GM18909 (cell line): ENCODE data around the gene MAT2A.
A peak's percentile ranks its signal among the peaks of the same experiment; 100 is the strongest.
"Not testable (repeated sequence)": the region's sequence is repeated elsewhere in the genome, so short reads cannot be mapped to it uniquely, and the experiment has no call there.

Source experiments
- ATAC-seq: cut with Tn5 transposase; IDR thresholded peaks from one replicate; pipeline ENCODE4 v1.9.1; 2021; ENCODE audit warnings: mild to moderate bottlenecking; ENCODE audit not compliant: unreplicated experiment, poor library complexity

The MAT2A gene

DNA sequence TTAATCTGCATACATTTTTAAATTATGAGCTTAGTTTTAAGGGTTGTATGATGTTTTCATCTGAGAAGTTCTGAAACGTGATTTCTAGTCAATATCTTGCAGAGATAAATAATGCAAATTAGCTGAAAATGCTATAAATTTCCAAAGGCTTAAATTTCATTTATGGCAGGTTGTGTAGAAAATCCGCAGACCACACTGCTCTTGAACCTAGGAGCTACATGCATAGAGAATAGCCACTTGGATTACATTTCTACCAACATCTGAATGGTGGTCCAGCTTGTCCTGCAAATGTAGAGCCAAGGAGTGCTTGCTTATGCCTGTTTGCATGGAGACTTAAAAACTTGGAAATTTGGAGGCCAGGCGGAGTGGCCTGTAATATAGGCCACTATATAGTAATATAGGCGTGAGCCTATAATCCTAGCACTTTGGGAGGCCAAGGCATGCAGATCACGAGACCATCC is 6.8 kb downstream of the MAT2A start:
- ATAC-seq = no peak

DNA sequence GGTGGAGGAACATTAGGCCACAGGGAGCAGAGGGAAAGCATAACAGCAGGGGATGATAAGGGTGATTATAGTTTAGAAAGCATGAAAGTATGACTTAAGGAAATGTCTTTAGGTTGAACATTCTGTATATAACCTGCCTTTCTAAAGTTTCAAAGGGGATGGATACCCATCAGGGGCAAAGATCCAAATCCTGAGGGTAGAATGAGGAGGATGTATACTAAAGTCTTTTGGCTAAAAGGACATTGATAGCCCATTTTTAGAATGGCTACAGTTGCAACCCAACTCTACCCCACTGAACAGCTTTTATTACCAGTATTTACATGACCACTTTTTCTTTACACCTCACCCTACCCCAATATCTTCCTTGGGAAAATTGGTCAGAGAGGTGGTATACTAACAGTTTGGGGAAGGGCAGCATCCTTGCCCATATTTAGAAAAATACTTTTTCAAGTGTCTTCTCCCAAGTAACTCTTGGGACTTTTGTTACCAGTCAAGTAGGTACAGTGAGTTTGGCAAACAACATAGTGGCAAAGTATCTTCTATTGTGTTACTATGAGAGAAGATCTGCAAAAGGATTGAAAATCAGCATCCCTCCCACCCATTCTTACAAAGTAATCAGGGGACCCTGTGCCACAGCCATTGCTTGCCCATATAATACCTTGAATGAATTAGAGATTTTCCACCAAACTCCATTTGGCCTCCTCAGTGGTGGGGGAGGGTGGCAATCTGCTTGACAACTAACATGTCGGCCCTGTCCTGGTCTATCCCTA is 8.3 kb downstream of the MAT2A start:
- no peak for ATAC-seq

DNA sequence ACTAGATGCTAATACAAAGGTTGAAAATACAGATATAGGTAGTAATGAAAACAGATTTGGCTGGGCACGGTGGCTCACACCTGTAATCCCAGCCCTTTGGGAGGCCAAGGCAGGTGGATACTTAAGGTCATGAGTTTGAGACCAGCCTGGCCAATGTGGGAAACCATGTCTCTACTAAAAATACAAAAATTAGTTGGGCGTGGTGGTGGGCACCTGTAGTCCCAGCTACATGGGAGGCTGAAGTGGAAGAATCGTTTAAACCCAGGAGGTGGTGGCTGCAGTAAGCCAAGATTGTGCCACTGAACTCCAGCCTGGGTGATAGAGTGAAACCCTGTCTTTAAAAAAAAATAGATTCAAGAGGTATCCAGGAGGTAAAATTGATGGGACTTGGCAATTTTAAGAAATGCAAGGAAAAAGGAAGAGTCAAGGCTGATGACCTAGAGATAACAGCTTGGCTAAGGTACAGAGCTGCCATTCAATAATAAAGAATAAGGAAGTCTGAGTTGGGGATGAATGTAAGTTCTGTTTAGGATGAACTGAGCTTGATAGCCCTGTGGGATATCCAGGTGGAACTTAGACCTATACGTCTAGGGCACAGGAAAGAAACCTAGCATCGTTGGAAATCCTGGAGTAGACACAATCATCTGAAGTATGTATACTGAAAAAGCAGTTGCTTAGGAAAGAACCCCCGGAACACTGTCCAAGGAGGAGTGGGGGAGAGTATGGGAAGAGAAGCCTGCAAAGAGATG is 9.1 kb downstream of the MAT2A start:
- no peak for ATAC-seq

DNA sequence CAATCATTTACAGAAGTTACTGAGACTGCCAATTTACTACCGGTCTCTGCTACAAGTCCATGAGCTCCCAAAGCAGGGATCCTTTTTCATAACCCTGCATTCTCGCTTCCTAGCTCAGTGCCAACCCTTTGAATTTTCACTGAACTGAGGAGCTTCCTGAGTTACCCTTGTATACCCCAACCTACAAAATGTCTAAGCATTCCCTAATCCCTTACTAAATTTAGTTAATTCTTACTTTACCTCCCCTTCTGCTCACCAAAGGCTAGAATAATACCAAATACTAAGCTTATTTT is 9.6 kb downstream of the MAT2A start:
- ATAC-seq = no peak

DNA sequence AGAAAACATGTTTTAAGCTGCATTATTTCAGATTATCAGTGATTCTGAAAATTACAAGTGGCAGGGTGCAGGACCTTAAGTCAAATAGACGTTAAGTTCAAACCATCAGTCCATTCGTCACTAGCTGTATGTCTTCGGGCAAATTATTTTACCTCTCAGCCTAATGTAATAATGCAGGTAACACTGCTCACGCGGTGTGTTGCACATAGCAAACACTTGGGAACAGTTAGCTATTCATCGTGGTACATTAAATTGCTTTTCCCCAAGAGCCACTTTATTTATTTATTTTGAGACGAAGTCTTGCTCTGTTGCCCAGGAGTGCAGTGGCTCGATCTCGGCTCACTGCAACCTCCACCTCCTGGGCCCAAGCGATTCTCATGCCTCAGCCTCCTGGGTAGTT is 10.1 kb downstream of the MAT2A start:
- no peak for ATAC-seq

DNA sequence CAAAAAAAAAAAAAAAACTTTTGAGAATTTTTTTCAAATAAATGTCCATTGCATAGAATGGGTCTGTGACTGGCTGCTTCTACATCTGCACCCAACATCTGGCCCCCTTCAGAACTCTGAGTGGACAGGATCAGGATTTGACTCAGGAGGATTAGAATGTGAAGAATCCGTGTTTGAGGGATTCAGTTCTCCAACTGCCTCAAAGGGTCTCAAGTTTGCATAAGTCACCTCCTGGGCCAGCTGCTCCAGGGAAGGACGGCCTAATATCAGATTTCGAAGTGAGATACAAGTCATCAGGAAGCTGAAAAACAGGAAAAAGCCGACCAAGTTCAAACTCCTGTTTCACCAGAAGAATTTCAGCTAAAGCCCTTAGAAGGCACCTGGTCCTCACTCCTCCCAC is 10.9 kb downstream of the MAT2A start:
- no peak for ATAC-seq

DNA sequence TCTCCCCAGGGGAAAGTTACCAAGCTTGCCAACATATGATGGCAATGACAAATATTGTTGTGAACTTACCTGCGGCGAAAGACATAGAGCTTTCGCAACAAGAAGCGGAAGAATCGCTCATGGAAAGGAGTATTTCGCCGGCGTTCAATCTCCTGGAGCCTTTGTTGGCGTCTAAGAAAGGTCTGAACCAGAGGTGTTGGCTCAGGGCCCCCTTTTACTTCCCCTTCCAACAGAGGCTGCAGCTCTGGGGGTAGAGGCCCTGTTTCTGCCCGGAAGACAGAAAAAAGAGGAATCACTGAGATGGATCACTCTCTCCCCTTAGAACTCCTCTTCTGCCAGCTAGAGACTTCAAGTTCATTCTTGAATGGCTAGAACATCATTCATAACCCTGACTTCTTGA is 11.5 kb downstream of the MAT2A start:
- ATAC-seq = no peak

DNA sequence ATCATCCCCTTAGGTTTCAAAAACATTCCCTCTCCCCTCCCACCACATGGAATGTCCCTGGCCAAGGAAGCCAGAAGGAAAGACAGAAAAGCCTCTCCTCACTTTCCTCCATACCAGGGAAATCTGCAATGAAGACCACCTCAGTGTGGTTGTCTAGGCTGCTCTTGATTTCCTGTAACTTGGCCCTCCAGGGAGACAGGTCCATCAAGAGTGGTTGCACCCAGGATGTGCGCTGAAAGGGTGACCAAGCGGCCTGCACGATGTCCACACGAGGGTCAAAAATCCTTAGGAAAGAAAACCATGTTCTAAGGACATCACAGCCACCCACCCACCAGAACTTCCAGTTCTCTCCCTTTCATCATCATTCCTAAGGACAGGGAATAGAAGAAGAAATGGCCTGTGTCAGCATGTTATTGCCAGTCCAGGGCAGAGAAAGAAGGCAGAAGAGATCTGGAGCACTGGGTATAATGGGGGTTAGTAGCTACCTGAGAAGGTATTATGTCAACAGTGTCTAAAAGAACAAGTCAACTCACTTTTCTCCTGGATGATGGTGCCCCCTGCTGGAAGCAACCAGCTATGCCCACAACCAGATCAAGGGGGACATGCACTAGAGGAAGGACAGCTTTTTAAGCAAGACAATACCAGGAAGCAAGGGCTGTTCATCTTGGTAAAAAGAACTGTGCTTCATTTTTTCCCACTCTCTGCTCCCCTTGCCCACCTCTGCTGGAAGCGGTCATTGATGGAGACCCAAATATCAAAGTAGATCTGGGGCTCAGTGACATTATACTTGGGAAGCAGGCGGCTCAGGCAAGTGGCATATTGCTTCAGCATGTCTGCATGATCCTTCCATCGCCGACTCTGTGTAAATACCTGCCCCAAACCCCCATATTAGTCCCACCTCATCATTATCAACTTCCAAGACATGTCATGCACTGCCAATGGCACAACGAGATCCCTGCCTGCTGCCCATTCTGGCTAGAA is 13.0 kb downstream of the MAT2A start:
- ATAC-seq = peak; percentile 81

DNA sequence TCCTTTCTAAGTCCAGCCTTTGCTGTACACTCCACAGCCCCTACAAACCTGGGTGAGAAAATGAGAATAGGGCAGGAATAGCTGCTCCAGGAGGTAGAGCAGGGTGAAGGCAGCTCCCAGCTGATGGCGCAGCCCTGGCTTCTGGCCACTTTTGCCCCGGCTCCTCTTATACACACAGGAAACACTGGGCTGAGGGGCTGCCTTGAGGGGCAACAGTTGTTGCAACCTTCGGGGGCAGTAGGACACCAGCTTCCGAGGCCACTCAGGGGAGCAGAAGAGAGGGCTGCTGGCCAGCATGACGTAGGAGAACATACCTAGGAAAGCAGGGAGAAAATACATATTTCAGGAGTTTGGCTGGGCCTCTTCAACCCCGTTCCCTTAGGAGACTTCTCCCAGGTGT is 14.2 kb downstream of the MAT2A start:
- ATAC-seq = no peak

DNA sequence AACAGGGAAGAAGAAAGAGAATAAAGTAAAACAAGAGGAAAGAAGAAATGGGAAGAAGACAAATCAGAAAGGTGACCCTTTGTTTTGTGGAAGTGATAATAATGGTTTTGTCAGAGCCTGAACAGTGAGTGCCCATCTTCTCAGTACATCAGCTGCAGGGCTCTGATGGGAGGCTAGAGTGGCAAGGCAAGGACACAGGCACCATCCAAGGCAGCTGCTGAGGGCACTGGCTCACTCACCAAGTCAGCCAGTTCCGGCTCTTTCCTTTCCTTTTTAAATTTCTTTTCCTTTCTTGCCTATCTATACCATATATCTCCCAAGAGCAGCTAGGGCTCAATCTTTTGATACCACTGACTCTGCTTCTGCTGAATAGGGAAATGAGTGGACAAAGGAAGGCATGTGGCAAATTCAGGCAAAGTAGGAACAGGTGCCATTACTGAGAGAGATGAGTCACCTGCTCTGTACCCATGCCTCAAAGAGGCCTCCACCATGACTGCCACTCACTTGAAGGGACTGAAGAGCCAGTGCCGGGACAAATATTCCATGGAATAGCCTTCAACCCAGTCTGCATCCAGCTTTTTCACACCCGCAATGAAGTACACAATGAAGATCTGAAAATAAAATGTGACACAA is 16.1 kb downstream of the MAT2A start:
- no peak for ATAC-seq

DNA sequence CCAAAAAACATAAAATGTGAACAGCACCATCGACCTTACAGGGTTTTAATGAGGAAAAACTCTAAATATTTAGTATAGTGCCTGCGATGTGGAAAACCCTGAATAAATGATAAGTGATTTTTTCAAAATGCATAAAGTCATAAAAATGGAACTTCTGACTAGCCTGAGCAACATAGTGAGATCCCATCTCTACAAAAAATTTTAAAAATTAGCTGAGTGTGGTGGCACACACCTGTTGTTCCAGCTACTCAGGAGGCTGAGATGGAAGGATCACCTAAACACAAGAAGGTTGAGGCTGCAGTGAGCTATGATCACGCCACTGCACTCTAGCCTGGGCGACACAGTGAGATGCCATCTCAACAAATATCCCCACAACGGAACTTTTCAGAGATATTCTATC is 18.2 kb downstream of the MAT2A start:
- no peak for ATAC-seq

DNA sequence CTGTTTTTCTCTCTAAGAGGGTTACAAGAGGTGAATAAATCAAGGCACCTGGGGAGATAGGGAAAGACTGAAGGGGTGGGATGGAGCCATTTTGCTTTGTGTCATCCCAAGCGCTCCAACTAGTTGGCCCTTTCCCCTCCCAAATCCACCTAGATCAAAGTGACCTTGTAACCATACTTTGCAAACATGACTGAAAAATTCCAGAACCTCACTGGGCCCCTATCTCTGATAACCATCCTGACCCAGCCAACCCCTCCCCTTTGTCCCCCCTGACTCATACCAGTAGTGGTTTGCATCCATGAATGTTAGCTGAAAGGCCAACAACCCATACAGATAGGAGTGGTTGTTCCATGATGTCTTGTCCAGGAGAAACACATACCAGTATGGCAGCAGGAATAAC is 19.2 kb downstream of the MAT2A start:
- ATAC-seq = no peak

DNA sequence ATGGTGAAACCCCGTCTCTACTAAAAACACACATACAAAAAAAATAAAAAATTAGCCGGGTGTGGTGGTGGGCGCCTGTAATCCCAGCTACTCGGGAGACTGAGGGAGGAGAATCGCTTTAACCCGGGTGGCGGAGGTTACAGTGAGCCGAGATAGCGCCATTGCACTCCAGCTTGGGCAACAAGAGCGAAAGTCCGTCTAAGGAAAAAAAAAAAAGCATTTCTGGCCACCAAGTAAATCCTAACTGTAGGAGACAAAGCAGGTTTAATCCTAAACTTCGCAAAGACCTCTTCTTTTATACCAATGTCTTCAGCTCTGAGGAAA is 21.4 kb downstream of the MAT2A start:
- not testable (repeated sequence) for ATAC-seq

DNA sequence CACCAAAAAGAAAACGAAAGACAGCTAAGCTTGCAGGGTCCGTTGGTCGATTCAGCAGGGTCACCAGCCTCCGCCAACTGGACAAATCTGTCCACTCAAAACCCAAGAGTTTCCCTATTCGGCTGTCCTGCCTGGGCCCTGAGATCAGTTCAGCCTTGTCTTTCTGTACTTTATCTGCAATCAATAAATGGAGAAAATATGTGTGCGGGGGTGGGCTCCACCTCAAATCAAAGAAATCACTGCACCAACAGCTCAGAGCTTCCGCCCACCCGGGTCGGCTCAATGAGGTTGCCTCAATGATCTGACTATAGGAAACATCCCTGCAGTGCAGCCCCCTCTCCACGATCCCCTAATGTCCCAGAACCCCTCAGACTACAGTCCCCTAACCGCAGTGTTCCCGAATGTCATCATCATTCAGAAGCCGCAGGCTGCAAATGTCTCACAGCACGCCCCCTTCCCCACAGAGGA is 21.9 kb downstream of the MAT2A start:
- ATAC-seq = peak; percentile 17

DNA sequence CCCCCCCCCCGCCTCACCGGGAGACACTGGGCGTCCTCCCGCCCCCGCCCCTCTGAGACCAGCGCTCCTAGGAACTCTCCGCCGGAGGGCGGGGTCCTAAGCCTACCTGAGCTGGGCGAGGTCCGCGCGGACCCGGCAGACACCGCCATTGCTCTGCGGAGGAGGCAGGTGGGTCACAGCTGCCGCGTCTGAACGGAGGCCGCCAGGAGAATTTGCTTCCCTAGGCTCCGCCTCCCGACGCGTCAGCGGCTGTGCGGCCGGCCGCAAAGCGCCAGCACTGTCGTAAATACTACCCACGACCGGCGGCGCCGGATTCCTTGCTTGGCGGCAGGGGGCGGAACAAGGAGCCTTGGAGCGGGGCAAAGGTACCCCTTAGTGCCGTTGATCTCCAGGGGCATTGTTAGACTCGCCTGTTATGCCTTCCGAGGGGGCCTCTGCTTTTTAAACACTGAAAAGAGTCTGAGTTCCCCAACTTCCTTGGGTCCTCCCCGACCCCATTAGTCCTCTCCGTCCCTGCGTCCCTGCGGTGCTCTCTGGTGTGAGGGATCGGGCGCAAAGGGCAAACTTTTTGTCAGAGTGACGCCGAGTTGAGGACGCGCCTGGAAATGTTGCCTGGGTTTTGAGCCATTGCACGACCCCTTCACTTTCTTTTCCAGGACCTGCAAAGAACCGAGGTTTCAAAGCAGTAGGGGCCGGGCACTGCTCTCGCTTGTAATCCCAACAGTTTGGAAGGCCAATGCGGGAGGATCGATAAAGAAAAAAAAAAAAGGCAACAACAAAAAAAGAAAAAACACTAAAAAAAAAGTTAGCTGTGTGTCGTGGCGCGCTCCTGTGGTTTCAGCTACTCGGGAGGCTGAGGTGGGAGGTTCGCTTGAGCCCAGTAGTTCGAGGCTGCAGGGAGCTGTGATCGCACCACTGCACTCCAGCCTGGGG is 22.6 kb downstream of the MAT2A start, which contains the start of gene GGCX:
Gene GGCX (minus strand): TSS at position 214 of the 933 bp plus-strand sequence. CDS start 65 bp downstream, at position 149.
- ATAC-seq = peak; percentile 91

DNA sequence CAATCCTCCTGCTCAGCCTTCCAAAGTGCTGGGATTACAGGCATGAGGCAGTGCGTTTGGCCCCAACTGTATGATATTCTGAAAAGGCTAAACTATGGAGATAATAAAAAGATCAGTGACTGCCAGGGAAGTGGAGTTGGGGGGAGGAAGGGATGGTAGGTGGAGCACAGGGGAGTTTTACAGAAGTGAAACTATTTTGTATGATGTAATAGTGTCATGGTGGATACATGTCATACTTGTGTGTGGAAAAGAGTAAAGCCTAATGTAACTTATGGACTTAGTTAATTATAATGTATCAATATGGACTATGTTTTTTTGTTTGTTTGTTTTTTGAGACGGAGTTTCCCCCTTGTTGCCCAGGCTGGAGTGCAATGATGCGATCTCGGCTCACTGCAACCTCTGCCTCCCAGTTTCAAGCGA is 25.2 kb downstream of the MAT2A start:
- no peak for ATAC-seq

DNA sequence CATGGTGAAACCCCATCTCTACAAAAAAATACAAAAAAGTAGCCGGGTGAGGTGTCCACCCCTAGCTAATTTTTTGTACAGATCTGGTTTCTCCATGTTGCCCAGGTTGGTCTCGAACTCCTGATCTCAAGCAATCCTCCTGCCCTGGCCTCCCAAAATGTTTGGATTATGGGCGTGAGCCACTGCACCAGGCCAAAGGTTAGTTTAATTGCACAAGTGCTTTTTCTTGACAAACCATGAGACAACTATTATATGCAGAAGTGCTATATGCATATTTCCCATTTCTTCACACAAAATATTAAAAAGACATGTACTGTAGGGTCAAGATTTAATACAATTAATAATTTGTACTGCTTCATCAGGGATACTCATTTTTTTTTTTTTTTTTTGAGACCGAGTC is 27.3 kb downstream of the MAT2A start:
- no peak for ATAC-seq

DNA sequence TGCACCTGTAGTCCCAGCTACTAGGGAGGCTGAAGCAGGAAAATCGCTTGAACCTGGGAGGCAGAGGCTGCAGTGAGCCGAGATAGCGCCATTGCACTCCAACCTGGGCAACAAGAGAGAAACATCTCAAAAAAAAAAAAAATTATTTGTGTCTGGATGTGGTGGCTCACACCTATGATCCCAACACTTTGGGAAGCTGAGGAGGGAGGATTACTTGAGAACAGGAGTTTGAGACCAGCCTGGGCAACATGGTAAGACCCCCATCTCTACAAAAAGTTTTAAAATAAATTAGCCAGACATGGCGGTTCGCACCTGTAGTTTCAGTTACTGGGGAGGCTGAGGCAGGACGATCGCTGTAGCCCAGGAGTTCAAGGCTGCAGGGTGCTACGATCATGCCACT is 36.8 kb downstream of the MAT2A start:
- no peak for ATAC-seq

DNA sequence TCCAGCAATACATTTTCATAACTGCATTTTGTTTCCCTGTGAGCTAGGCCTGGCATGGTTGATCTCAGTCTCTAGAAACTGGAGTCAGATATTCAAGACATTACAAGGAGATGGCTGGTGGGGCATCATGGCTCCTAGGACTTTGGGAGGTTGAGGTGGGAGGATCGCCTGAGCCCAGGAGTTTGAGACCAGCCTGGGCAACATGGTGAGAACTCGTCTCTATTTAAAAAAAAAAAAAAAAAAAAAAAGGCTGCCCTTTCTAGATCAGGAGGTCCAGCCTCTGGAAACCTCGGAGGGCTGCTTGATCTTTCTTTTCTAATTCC is 38.1 kb downstream of the MAT2A start:
- no peak for ATAC-seq
